Jurkat, Clone E6-1 (cell line): ENCODE data around the gene HDAC4.

Experiments used
- DNase-seq: peaks from one replicate; pipeline ENCODE4 v3.0.0-alpha.2; 2011; ENCODE audit warnings: low read depth, low spot score
- H3K4me3 ChIP-seq: 2 replicates; pipeline ENCODE4 v1.5.1; 2011; ENCODE audit warnings: mild to moderate bottlenecking, low read length, control low read depth, moderate library complexity

Gene HDAC4

GRCh38 chr2:239003624-239004273 is 397.1 kb downstream of the HDAC4 start:
- no peak for DNase-seq
- no peak overlapping the region for H3K4me3 ChIP-seq

DNA sequence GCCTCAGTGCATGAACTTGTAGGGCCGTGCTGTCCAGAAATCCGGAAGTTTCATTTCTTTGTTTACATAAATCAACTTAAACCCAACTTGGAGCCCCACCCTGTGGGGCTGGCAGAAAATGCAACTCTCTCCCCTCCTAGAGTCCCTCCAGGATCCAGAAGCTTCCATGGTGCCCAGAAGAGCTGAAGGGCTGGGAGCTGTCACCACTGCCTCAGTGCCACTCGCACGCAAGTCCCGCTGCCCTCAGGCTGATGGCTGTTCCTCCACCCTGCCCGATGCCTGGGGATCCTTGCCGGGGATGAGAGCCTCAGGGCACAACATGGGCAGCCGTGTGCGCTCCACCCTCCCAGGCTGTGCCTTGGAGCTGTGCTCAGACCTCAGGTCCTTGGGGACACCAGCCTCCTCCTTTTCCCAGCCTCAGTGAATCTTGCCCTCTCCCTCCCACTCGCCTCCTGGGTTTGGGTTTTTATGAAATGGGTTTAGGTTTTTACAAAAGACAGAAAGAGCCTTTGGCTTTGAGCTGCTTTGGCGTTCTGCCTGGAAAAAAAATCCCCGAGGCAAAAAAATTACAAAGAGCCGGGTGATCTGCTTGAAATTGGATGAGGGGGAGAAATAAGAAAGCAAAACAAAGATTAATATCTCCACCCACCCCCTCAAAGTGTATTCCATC is 397.7 kb downstream of the HDAC4 start:
- H3K4me3 ChIP-seq = no peak overlapping the region
- no peak for DNase-seq

DNA sequence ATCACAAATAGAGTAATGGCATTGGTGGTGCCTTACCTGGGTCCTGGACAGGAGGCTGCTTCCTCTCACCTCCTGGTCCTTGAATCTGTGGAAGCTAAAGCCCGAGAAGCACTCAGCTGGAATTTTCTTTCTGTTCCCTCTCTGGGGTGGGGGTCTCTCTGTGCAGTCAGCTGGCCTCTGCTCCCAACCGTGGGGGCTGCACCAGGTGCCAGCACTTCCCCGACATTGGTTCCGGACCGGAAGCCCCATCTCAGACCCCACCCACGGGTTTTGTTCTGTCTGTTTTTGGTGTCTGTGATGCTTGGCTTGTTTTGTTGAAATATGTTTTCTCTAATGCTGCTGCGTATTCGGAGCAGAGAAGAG is 398.2 kb downstream of the HDAC4 start:
- H3K4me3 ChIP-seq = no peak overlapping the region
- DNase-seq = no peak

- H3K4me3 ChIP-seq = no peak overlapping the region
- DNase-seq = no peak
Observed at GRCh38 chr2:239001794-239002193, 399.0 kb downstream of the HDAC4 start.

GRCh38 chr2:239000500-239001073 is 400.2 kb downstream of the HDAC4 start:
- H3K4me3 ChIP-seq = no peak overlapping the region
- DNase-seq = no peak

GRCh38 chr2:239000089-239000488 is 400.7 kb downstream of the HDAC4 start:
- H3K4me3 ChIP-seq = no peak overlapping the region
- DNase-seq = no peak

- no peak for DNase-seq
- H3K4me3 ChIP-seq = no peak overlapping the region
Observed at GRCh38 chr2:238999291-238999741, 401.5 kb downstream of the HDAC4 start.

- DNase-seq = no peak
- no peak overlapping the region for H3K4me3 ChIP-seq
Observed at GRCh38 chr2:238998801-238999200, 402.0 kb downstream of the HDAC4 start.
